HepG2 (cell line): ENCODE results near the gene PDIA5. TPM values are rescaled to one million over a fixed set of nuclear protein-coding genes. Genes with fewer than 3 reads are reported as not detected.

ENCODE experiments used
- AKNA ChIP-seq: sonication (generic); formaldehyde crosslinking; IDR thresholded peaks from 2 replicates; pipeline ENCODE4 v1.4.0; 2020; ENCODE audit warnings: missing genetic modification reagents, borderline replicate concordance
- CBX5 ChIP-seq: sonication (generic); formaldehyde crosslinking; IDR thresholded peaks from 2 replicates; pipeline ENCODE4 v1.4.0; 2020; ENCODE audit warnings: missing genetic modification reagents, borderline replicate concordance
- FOSL1 ChIP-seq: sonication (generic); formaldehyde crosslinking; IDR thresholded peaks from 2 replicates; pipeline ENCODE4 v1.9.0; 2021; ENCODE audit warnings: missing genetic modification reagents, borderline replicate concordance
- GATA4 ChIP-seq: sonication (generic); IDR thresholded peaks from 2 replicates; pipeline ENCODE4 v1.6.1; 2016; ENCODE audit warnings: antibody characterized with exemption, low read depth, borderline replicate concordance
- GLMP ChIP-seq: sonication (generic); formaldehyde crosslinking; IDR thresholded peaks from 2 replicates; pipeline ENCODE4 v1.9.0; 2021; ENCODE audit warnings: missing genetic modification reagents, mild to moderate bottlenecking, borderline replicate concordance
- KLF9 ChIP-seq: IDR thresholded peaks from 2 replicates; pipeline ENCODE4 v1.6.1; 2016; ENCODE audit warnings: low read depth
- KMT2A ChIP-seq: sonication (generic); formaldehyde crosslinking; IDR thresholded peaks from 2 replicates; pipeline ENCODE4 v1.4.0; 2020; ENCODE audit warnings: missing genetic modification reagents
- MBD4 ChIP-seq: IDR thresholded peaks from 2 replicates; pipeline ENCODE4 v1.6.1; 2012; ENCODE audit warnings: low read length, inconsistent platforms, borderline replicate concordance
- MED1 ChIP-seq: sonication (generic); formaldehyde crosslinking; IDR thresholded peaks from 2 replicates; pipeline ENCODE4 v1.4.0; 2020; ENCODE audit warnings: missing genetic modification reagents
- ONECUT2 ChIP-seq: sonication (generic); formaldehyde crosslinking; IDR thresholded peaks from 2 replicates; pipeline ENCODE4 v1.4.0; 2020; ENCODE audit warnings: missing genetic modification reagents
- PAF1 ChIP-seq: IDR thresholded peaks from 2 replicates; pipeline ENCODE4 v1.6.1; 2016; ENCODE audit warnings: missing genetic modification reagents, missing compliant biosample characterization
- SIX1 ChIP-seq: sonication (generic); formaldehyde crosslinking; IDR thresholded peaks from 2 replicates; pipeline ENCODE4 v1.4.0; 2020; ENCODE audit warnings: missing genetic modification reagents, borderline replicate concordance
- THRA ChIP-seq: sonication (generic); formaldehyde crosslinking; IDR thresholded peaks from 2 replicates; pipeline ENCODE4 v1.4.0; 2020; ENCODE audit warnings: missing genetic modification reagents, borderline replicate concordance
- ZBTB21 ChIP-seq: sonication (generic); formaldehyde crosslinking; IDR thresholded peaks from 2 replicates; pipeline ENCODE4 v1.4.0; 2020; ENCODE audit warnings: missing genetic modification reagents
- ZBTB26 ChIP-seq: IDR thresholded peaks from 2 replicates; pipeline ENCODE4 v1.6.1; 2016; ENCODE audit warnings: missing compliant biosample characterization, missing genetic modification reagents, borderline replicate concordance
- ZMAT3 ChIP-seq: sonication (generic); formaldehyde crosslinking; conservative IDR thresholded peaks from 2 replicates; pipeline ENCODE4 v1.7.0; 2021; ENCODE audit warnings: missing genetic modification reagents
- ZNF335 ChIP-seq: sonication (generic); formaldehyde crosslinking; IDR thresholded peaks from 2 replicates; pipeline ENCODE4 v1.4.0; 2020; ENCODE audit warnings: missing genetic modification reagents
- ZNF484 ChIP-seq: sonication (generic); formaldehyde crosslinking; IDR thresholded peaks from 2 replicates; pipeline ENCODE4 v1.5.1; 2020; ENCODE audit warnings: mild to moderate bottlenecking, low read depth, missing genetic modification reagents, borderline replicate concordance
- polyA plus RNA-seq, 8 experiments: library from polyadenylated mRNA; depleted of rRNA in 3 of 8; stranded (reverse) in 7 of 8; unstranded in 1 of 8; fragments of >200 nt; fragmentation: Illumina TruSeq in 4 of 8; extraction: Trizol in 4 of 8; gene quantifications; 2 replicates each; pipeline versions ENCODE4 v1.2.1 to v1.2.3, GENCODE V29; 2011 to 2016; ENCODE audit warnings: low read depth in 4 of 8, missing spikeins in 1 of 8, mixed read lengths in 1 of 8; ENCODE audit not compliant: insufficient read depth in 1 of 8
- total RNA-seq, 5 experiments: library from RNA; depleted of rRNA; stranded (reverse); fragments of >200 nt; fragmentation: Illumina TruSeq; extraction: Trizol; gene quantifications; 2 replicates each; pipeline ENCODE4 v1.2.3, GENCODE V29; 2016; ENCODE audit warnings: low read depth in 1 of 5
- TF ChIP-seq, protein P1 (sequence below): sonication (generic); formaldehyde crosslinking; IDR thresholded peaks from 2 replicates; pipeline ENCODE4 v1.4.0; 2020; ENCODE audit warnings: missing genetic modification reagents, mild to moderate bottlenecking, borderline replicate concordance

Gene PDIA5
- total and polyA plus RNA-seq, 2 of the 13 experiments (the other 11 are each of a cell fraction or from before 2014, with no cell fraction given) = 51.3 to 74.3 TPM

DNA sequence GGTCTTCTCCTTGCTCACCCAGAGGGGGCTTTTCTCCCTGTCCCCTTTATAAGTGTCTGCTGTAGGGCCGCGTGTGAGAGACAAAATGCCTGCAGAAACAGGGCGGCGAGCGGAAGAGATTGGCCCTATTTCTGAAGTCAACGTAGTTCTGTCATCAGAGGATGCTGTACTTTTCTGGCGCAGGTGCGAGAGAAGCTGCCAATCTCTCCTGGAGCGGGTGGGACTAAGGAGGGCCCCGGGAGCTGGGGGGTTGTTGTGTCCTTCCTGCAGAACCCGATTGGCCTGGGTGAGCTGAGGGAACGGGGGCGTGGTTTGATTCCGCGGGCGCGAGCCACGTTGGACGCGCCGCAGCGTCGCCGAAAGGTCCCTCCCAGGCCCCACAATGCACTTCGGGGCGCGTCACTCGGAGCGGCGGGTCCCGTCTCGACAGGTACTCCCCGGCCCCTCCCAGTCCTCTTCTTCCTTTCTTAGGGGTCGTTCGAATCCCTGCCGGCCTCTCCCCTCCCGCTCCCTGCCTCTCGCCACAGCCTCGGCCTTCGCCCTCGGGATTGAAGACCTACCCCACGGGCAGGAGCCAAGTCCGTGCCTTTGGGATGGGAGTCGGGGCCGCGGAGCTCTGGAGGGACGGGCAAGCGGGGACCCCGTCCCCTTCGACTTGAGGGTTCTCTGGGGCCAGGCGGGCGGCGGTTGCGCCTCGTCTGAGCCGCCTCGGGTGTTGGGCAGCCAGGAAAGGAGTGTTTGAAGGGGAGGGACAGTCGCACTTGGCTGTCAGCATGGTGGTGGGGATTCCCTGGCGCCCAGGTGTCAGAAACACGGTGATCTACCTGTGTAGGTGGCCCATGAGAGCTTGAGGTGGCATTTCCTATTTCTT is 135.0 kb downstream of the PDIA5 start, which contains the start of gene SEC22A (continued):
- TF ChIP-seq PAF1 (CRISPR knock-in tag) (no peak), GATA4 (no peak), ZMAT3 (CRISPR knock-in tag) (0 out of 2 replicates have a peak, but pooled peaks have one; percentile 34), AKNA (CRISPR knock-in tag) (no peak), ONECUT2 (CRISPR knock-in tag) (no peak), ZBTB26 (CRISPR knock-in tag) (no peak), MBD4 (no peak), ZBTB21 (no peak), CBX5 (CRISPR knock-in tag) (no peak), FOSL1 (CRISPR knock-in tag) (no peak), GLMP (CRISPR knock-in tag) (no peak), MED1 (CRISPR knock-in tag) (no peak; the same call in 1 of the 2 replicates), ZNF335 (CRISPR knock-in tag) (0 out of 2 replicates have a peak, but pooled peaks have one; percentile 54), KLF9 (CRISPR knock-in tag) (no peak), ZNF484 (CRISPR knock-in tag) (no peak), THRA (CRISPR knock-in tag) (no peak), SIX1 (CRISPR knock-in tag) (no peak), KMT2A (CRISPR knock-in tag) (peak; percentile 70)
- TF ChIP-seq, protein P1, sequence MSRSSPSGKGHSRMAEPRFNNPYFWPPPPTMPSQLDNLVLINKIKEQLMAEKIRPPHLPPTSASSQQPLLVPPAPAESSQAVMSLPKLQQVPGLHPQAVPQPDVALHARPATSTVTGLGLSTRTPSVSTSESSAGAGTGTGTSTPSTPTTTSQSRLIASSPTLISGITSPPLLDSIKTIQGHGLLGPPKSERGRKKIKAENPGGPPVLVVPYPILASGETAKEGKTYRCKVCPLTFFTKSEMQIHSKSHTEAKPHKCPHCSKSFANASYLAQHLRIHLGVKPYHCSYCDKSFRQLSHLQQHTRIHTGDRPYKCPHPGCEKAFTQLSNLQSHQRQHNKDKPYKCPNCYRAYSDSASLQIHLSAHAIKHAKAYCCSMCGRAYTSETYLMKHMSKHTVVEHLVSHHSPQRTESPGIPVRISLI (CRISPR knock-in tag) = no peak
